Stimulated activated CD4-positive, alpha-beta T cell treated with anti-CD3 and anti-CD28 coated beads, Interleukin-1b, Interleukin-23, amount 100 ng/mL, for 24 hours (primary cell): ENCODE data around the gene CCL11.
"Not testable (repeated sequence)": the region's sequence is repeated elsewhere in the genome, so short reads cannot be mapped to it uniquely, and the experiment has no call there.

Experiments
- DNase-seq, 4 experiments: peaks; one replicate each; pipeline ENCODE4 v3.0.0-alpha.2; 2020; ENCODE audit warnings: low read depth in 4 of 4, low spot score in 1 of 4

The CCL11 gene

DNA sequence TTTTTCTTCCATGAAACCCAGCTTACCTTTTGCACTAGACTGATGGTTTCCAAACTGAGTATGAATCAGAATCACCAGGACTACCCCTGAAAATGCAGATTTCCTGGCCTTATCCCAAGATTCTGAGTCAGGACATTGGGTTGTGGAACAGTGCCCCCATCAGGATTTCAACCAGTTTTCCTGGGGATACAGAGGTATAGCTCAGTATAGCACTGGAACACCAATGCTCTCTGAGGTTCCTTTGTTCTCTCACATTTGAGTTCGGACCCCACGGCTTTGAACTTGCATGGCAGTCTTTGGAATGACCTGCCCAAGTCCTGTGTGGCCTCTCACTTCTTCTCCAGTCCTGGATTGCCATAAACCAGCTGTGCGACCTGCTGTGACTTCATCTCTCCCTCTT lies 20.9 kb downstream of the CCL11 start:
- DNase-seq, result no peak

- DNase-seq, result no peak
Measured at GRCh38 chr17:34307110-34307509, 21.6 kb downstream of the CCL11 start.

DNA sequence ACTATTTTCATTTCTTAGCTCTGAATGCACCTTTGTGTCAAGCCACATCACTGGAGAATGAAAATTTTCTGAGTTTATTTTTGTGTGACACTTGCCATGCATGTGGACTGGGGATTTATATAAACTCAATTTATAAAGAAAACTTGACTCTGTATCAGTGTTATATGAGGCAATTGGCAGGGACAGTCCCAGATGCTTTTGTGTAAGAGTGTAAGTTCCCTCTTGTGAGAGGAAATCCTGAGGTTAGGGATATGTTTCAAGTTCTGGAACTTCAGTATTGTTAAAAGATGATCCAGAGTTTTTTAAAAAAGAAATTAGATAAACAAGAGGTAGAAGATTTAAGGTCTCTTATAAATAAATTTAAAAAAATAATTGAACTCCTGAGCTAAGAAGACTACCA lies 22.8 kb downstream of the CCL11 start:
- DNase-seq, result no peak

GRCh38 chr17:34311291-34311690 lies 25.7 kb downstream of the CCL11 start:
- DNase-seq, result no peak

DNA sequence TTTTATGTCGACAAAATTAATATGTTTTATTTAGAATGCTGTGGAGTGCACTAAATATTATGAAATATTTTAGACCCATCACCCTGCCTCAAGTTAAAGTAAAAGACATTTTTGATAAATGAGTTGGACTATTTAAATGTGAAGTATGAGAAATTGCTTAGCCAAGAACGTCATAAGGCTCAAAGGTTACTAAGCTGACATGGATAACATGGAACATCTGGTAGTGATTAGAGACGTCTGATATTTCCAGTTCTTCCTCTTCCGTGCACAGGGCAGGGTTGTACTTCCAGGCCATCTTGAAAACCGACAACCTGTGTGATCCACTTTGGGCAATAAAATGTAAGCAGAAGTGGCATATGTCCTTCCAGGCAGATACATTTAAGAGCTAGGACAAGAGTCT lies 26.5 kb downstream of the CCL11 start:
- no peak for DNase-seq

DNA sequence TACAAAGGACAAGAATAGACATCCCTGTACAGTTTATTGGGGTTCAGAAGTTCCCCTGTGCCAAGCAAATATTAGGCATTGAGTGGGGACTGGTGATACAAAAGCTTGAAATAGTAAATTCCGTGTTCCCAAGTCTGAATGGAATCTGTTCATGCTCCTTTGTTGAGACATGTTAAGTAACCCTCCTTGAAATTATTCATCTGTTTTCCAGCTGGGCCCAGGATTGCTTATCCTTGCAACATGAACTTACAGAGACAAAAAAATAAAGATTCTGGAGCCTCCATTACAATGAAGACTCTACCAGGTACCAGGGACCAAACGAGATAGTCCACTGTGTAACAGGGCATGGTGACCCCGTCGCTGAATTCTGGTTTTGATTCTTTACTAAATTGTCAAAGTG lies 27.6 kb downstream of the CCL11 start:
- DNase-seq, result no peak

DNA sequence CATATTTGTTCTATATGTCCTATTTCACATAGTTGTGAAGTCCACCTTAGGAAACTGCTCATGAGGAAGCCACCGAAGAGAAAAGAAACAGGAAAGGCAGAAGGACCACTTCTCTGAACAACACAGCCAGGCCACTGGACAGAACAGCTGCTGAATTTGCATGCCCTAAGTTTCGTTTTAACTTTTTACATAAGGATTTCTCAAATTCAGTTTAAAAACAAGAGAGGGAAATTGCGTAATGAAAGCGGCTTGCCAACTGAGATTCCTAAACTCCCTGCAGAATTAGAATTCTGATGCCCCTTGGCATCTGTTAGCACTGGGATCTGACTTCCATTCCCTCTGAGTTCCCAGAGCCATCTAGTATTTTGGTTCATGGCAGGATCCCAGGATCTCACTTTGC lies 28.7 kb downstream of the CCL11 start:
- no peak for DNase-seq

DNA sequence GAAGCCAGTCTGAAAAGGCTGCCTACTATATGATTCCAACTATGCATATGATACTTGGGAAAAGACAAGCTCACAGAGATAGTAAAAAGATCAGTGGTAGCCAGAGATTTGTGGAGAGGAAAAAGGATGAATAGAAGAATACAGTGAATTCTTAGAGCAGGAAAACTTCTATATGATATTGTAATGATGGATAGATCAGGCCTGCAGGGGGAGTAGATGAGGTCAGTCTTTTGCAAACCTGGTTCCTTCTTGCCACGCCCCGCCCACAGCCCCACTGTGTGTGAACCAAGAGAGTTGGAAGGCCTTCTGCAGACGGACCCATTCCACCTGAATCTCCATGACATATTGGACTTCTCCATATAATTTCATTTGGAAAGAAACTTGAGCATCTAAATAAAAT lies 32.9 kb downstream of the CCL11 start:
- DNase-seq, result no peak

GRCh38 chr17:34319039-34319483 lies 33.5 kb downstream of the CCL11 start, which contains the start of gene CCL8:
CCL8 (plus strand) TSS chr17:34319435; CDS start chr17:34319502, 67 bp downstream.
- no peak for DNase-seq

- DNase-seq, result no peak
Measured at GRCh38 chr17:34321964-34322363, 36.4 kb downstream of the CCL11 start.

DNA sequence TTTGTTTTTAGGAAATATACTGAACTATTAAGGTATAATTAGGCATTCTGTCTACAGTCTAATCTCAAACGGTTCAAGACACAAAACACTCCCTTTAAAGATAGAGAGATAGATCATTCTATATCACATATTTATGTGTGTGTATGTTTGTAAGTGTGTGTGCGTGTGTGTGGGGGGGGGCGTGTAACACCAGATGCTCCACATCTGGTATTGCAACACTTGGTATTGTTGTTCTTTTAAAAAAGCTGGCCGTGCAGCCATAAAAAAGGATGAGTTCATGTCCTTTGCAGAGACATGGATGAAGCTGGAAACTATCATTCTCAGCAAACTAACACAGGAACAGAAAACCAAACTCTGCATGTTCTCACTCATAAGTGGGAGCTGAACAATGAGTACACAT lies 42.0 kb downstream of the CCL11 start:
- not testable (repeated sequence) for DNase-seq

DNA sequence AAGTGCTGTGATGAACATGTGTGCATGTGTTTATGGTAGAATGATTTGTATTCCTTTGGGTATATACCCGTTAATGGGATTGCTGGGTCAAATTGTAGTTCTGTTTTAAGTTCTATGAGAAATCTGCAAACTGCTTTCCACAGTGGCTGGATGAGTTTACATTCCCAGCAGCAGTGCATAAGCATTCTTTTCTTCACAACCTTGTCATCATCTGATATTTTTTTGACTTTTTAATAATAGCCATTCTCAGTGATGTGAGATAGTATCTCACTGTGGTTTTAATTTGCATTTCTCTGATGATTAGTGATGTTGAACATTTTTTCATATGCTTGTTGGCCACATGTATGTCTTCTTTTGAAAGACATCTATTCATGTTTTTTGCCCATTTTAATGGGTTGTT lies 52.2 kb downstream of the CCL11 start:
- no peak for DNase-seq
